NCI-H187 (cell line): ENCODE measurements around the gene TOMM20L.

ENCODE experiments used
- DNase-seq, 2 experiments: peaks; one replicate each; lab custom pipeline; 2025; lab: John Stamatoyannopoulos, UW

The TOMM20L gene

DNA sequence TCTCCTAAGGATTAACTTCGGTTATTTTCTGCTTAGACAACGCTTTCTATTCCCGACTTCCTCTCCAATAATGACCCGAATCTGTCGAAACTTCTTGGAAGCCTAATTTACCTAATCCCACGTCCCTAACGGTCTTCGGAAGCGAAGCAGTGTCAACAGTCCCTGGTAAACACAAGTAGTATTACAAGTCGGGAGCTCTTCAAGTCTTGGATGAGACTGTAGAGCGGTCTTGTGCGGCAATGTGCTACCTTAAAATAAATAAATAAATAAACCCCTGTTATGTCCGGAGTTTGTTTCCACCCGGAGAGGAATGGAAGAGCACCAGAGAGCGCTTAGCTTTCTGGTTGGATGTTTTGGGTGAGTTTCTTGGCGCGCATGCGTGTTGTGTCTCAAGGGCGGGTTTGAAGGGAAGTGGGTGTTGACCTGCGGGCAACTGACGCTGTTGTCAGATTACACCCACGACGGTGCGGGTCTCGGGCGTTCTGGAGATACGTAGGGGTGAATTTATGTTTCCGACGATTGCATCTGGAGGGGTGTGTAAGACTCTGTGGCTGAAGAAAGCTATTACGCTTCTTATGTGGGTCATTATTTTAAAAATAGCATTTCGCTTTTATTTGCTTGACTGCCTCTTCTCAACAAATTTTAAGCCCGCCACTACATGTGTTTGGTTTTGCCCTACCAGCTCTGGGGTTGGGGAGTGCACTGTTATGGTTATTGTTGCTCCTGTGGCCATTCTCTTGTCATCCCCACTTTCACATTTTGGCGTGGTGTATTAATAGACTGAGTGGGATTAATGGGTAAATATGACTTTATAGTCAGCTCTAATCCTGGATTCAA, 31.8 kb downstream of the TOMM20L start, which contains the start of the genes KIAA0586 and TIMM9:
KIAA0586 (plus strand) TSS at position 439 of the 837 bp plus-strand sequence. CDS start 546 bp downstream, outside the sequence.
TIMM9 (minus strand) TSS at position 251 of the 837 bp plus-strand sequence. CDS start 15,586 bp downstream, outside the sequence.
- DNase-seq, result peak; percentile 96 to 99

DNA sequence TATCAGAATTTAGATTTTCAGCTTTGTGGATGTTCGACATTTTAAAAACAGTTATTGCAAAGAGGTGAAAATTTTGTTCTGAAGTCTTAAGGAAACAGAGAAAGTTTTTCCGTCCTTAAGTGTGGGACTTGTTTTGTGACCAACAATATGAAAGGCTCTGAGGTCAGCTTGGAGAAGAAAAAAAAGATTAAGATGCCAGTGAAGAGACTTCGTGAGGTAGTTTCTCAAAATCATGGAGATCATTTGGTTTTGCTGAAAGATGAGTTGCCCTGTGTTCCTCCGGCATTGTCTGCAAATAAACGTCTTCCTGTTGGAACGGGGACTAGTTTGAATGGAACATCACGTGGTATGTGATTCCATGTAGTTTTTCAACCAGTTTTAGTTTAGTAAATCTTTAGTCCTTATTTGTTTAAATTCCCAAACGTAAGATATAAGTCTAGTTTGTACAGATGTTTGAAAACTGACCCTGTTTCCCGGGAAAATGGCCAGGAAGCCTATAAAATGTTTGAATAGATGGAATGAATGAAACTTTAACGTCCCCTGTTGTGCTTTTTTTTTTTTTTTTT, 32.5 kb downstream of the TOMM20L start:
- peak in 1 of 2 experiments; percentile 58 for DNase-seq

DNA sequence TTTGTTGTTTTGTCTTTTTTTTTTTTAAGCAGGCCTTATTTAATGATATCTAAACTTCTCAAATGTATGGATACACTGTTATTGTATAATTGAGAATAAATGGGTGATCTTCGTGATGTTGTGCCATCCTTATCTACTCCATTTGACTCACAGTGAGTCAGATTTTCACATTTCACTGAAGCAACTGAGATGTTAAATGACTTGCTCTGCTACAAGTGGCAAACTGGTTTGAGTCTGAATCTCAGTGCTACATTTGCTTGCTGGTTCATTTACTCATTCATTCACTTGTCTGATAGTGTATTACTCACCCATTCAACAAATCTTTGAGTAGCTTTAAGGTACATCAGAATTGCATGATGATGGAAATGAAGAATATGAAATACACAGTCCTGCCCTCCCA, 34.4 kb downstream of the TOMM20L start:
- no peak for DNase-seq

DNA sequence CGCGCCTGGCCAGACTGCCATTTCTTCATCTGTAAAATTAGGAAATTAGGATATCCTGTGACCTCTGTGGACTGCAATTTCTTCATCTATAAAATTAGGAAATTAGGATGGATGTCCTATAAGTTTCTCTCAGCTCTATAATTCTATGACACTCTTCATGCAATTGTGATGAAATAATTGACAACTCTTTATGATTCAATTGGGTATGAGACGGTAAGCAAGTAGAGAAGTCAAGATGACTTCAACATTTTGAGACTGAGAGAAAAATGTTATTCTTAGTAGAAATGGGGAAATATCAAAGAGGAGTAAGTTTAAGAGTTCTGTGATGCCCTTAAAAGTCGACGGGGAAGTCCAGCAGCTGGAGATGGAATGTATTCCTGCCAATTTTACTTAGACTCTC, 43.7 kb downstream of the TOMM20L start:
- DNase-seq, result no peak

DNA sequence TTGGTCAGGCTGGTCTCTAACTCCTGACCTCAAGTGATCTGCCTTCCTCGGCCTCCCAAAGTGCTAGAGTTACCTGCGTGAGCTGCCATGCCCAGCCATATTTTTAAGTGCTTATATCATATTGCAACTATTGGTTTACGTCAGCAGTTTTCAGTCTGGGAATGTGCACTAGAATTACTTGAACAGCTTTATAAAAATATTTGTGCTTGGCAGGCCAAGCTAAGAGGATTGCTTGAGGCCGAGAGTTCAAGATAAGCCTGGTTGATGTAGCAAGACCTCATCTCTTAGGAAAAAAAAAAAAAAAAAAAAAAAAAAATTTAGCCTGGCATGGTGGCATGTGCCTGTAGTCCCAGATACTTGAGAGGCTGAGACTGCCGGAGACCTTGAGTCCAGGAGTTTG, 48.9 kb downstream of the TOMM20L start:
- DNase-seq, result no peak

DNA sequence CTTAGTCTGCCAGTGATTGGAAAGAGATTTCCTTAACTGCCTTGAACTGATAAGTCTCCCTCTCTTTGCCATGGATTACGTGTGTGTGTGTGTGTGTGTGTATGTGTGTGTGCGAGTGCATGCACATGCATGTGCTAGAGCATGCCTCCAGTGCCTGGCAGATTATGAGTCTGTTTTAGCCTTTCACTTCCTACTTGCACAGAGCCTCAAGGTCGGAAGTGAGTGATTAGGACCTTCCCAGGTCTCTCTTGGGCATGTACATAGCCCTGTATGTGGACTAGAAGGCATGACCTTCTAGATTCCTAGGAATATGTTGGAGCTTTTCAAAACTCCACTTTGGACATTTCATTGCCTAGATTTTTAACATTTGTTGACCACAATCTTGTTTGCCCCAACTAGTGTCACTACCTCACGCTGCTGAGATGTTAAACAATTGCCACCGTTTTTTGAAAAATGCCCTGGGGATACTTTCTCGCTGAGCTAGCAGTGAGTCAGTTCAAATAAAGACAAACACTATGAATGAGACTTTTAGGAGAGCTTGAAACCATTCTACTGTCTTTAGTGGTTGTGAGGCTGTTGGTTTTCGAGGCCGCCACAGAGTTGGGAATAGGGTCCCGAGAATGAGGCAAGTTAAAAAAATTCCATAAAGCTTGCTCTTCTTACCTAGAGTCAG, 60.0 kb downstream of the TOMM20L start:
- no peak for DNase-seq
